ENCODE measurements around the gene MORN3.

GRCh38 chr12:121638298-121639202 is 30.9 kb downstream of the MORN3 start:
- TF ChIP-seq POLR2A (IDR thresholded peaks at IDR 0.05; ENCODE audit: low read depth, low read length) (no peak), POLR2AphosphoS5 (IDR thresholded peaks at IDR 0.05; ENCODE audit: low read depth, low read length) (no peak)

Data from GM12892 (cell line).